Measurements from ENCODE around the gene DFFA. TPM values are rescaled to one million over a fixed set of nuclear protein-coding genes. Genes with fewer than 3 reads are reported as not detected.
"Not testable (repeated sequence)": the region's sequence is repeated elsewhere in the genome, so short reads cannot be mapped to it uniquely, and the experiment has no call there.

DFFA gene
- polyA plus RNA-seq, 3 donors: 42.3 to 47.7 (median 43.9) TPM

GRCh38 chr1:10432910-10433700 lies 39.2 kb downstream of the DFFA start:
- no peak for DNase-seq

- no peak for DNase-seq
These were observed 41.1 kb downstream of the DFFA start for GRCh38 chr1:10431070-10431730.

- DNase-seq: peak; percentile 93
These were observed 41.9 kb downstream of the DFFA start, which contains the start of gene CENPS for GRCh38 chr1:10430216-10431069. CENPS (plus strand) TSS chr1:10430433; CDS start chr1:10430518, 85 bp downstream.

- no peak for DNase-seq
These were observed 42.5 kb downstream of the DFFA start for GRCh38 chr1:10429868-10430215.

GRCh38 chr1:10428984-10429383 lies 43.3 kb downstream of the DFFA start:
- DNase-seq: no peak

- not testable (repeated sequence) for DNase-seq
These were observed 45.8 kb downstream of the DFFA start for GRCh38 chr1:10426535-10426848.

- not testable (repeated sequence) for DNase-seq
These were observed 46.3 kb downstream of the DFFA start for GRCh38 chr1:10425826-10426534.

GRCh38 chr1:10424651-10425050 lies 47.7 kb downstream of the DFFA start:
- no peak for DNase-seq

GRCh38 chr1:10424034-10424433 lies 48.3 kb downstream of the DFFA start:
- no peak for DNase-seq

- DNase-seq: no peak
These were observed 50.7 kb downstream of the DFFA start for GRCh38 chr1:10421637-10422036.

- DNase-seq: no peak
These were observed 53.0 kb downstream of the DFFA start for GRCh38 chr1:10419351-10419750.

- DNase-seq: not testable (repeated sequence)
These were observed 53.6 kb downstream of the DFFA start for GRCh38 chr1:10418741-10419140.

GRCh38 chr1:10415967-10416366 lies 56.4 kb downstream of the DFFA start:
- not testable (repeated sequence) for DNase-seq

GRCh38 chr1:10415211-10415930 lies 57.0 kb downstream of the DFFA start:
- no peak for DNase-seq

- no peak for DNase-seq
These were observed 65.1 kb downstream of the DFFA start for GRCh38 chr1:10407201-10407600.

Other genes with a start within 250 kb of the DFFA start
- gene PGD, start 73.5 kb downstream of the DFFA start, polyA plus RNA-seq (ENCODE audit: insufficient read length in 3 of 3): 100 to 1,000 TPM; 196 to 218 (median 199) TPM
- gene CENPS, start 42.1 kb downstream of the DFFA start, polyA plus RNA-seq (ENCODE audit: insufficient read length in 3 of 3): 10 to 100 TPM; 35.7 to 38.8 (median 36.2) TPM
- gene CORT, start 22.5 kb downstream of the DFFA start, polyA plus RNA-seq (ENCODE audit: insufficient read length in 3 of 3): 1 to 10 TPM; 1.2 to 4.0 (median 2.7) TPM
- gene PEX14, start 2.4 kb upstream of the DFFA start, polyA plus RNA-seq (ENCODE audit: insufficient read length in 3 of 3): 10 to 100 TPM; 22.7 to 26.6 (median 26.1) TPM

Measured in renal pelvis (tissue), 4 donors.